Panc1 (cell line): ENCODE results near the gene IL19.

Experiments
- CTCF ChIP-seq: fragments of 450-650 bp; IDR thresholded peaks from 2 replicates; pipeline ENCODE4 v1.5.1; 2017; ENCODE audit warnings: mild to moderate bottlenecking
- POLR2AphosphoS5 ChIP-seq: IDR thresholded peaks from 2 replicates; pipeline ENCODE4 v1.6.1; 2012; ENCODE audit warnings: mild to moderate bottlenecking, low read depth, low read length, moderate library complexity
- TCF7L2 ChIP-seq: IDR thresholded peaks from 2 replicates; pipeline ENCODE4 v1.6.1; 2011; ENCODE audit warnings: mild to moderate bottlenecking, low read depth, low read length, inconsistent platforms

DNA sequence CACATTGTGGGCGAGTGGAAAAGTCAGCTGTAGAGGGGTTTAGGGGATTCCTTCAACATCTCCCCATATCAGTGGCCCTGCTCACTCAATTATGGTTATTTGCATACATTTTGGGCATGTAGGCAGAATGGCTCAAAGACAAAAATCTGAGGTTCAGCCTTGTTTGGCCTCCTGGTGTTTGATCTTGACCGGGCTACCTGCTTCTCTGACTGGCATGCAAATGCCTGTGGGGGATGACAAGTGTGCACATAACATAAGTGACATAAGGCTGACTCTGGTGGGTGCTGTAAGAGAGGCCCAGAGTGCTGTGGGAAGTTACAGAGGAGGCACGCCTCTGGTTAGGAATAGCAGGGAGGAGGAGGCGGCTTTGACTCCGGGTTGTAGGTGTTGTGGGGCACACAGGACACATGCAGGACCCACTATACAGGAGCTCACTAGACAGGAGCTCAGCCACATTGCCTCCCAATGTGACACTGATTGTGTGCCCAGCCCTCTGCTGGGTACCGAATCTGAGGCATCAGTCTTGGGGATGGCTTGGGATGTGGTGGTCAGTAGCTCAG, 29.4 kb upstream of the IL19 start:
- TF ChIP-seq CTCF, result no peak
- no peak for TF ChIP-seq TCF7L2
- TF ChIP-seq POLR2AphosphoS5, result no peak
